HCEC 1CT (cell line): ENCODE results near the gene CHI3L1.

Experiments used
- DNase-seq: peaks from one replicate; pipeline ENCODE4 v3.0.0-alpha.2; 2017

Gene CHI3L1

GRCh38 chr1:203129501-203130231 is 56.8 kb downstream of the CHI3L1 start:
- DNase-seq = no peak
